GM18502 (cell line): ENCODE results near the gene AHNAK.
"Not testable (repeated sequence)": the region's sequence is repeated elsewhere in the genome, so short reads cannot be mapped to it uniquely, and the experiment has no call there.

Source experiments
- ATAC-seq: cut with Tn5 transposase; IDR thresholded peaks from one replicate; pipeline ENCODE4 v1.9.1; 2021; ENCODE audit warnings: mild to moderate bottlenecking; ENCODE audit not compliant: unreplicated experiment, poor library complexity

AHNAK gene

DNA sequence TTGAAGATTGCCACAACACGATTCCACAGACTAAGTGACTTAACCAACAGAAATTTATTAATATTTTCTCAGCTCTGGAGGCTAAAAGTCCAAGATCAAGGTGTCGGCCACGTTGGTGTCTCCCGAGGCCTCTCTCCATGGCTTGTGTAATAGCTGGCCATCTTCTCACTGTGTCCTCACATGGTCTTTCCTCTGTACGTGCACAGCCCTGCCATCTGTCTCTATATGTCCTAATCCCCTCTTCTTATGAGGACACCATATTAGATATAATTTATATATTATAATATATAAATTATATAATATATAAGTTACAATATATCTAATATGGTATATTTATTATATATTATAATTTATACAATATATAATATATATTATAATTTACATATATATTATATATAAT lies 152.9 kb downstream of the AHNAK start:
- ATAC-seq: no peak

DNA sequence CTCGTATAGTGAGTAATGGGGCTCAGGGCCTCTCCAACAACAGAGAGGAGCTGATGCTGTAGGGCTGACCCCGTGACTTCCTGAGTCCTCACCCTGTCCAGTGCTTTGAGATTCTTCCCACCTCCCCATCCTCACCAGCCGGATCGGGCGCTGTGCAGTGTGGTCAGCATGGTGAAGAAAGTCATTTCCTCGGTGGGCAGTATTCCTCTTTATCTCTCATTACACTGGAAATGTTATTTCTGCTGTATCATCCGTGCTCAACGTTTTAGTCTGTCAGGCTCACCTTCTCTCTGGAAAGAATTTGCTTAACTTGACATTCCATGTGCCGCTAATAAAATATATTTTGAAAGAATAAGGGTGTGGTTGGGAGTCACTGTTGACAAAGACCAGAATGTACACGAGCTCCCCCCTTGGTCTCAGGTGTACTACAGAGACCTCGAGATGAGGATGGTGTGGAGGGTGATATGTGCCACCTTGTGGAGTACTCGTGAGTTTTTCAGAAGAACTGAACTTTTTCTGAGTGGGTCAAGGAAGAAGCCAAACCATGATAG lies 153.5 kb downstream of the AHNAK start:
- ATAC-seq: no peak

DNA sequence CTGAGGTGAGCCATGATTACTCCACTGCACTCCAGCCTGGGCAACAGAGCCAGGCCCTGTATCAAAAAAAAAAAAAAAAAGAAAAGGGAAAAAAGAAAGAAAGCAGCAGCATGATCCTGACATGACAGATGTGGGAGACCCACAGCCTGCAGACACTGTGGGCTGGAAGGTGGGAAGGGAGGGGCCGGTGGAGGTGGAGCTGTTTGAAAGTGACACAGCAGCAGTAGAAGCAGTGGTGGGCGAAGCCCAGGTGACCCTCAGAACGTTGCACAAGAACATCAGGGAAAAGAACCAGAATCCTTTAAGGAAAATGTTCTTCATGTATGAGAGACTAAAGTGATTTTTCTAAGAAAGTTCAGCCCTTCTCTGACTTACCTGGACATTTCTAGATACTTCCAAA lies 154.1 kb downstream of the AHNAK start:
- no peak for ATAC-seq

DNA sequence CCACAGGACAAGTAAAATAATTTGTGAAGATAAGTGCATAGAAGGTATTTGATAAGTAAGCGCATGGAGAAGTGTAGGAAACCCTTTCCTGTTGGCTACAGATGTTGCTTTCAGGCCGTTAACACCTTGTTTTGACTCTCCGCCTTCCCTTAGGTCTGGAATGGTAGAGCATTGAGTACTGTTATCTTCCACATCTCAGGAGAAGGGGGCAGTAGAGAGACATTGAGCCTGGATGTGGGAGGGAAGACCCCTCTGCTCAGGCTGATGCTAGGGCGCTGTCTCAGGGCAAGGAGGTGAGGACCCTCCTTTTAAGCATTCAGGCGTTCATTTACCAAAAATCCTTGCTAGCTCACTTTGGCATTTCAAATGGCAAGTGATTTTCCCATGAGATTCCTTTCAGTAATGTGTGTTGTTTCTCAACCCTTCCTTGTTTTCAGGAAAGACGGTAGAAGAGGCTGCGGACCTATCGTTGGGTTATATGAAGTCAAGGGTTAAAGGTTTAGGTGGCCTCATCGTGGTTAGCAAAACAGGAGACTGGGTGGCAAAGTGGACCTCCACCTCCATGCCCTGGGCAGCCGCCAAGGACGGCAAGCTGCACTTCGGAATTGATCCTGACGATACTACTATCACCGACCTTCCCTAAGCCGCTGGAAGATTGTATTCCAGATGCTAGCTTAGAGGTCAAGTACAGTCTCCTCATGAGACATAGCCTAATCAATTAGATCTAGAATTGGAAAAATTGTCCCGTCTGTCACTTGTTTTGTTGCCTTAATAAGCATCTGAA lies 154.8 kb downstream of the AHNAK start:
- ATAC-seq: no peak

DNA sequence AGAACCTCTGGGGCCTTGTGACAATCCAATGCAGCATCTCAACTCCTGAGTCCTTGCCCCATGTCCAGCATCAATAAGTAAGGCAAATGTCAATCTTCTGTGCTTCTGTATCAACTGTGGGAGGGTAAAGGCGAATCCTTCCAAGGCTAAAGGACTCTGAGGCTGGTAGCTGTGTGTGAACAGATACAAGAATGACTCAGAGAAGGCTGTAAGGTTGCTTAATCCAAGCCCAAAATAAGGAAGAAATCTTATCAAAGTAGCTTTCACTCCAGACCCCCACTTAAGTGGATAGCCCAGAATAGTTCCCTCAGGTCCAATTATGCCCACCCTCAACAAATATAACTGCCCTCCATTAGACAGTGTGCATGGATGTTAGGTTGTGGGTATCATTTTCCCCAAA lies 155.9 kb downstream of the AHNAK start:
- ATAC-seq: no peak

DNA sequence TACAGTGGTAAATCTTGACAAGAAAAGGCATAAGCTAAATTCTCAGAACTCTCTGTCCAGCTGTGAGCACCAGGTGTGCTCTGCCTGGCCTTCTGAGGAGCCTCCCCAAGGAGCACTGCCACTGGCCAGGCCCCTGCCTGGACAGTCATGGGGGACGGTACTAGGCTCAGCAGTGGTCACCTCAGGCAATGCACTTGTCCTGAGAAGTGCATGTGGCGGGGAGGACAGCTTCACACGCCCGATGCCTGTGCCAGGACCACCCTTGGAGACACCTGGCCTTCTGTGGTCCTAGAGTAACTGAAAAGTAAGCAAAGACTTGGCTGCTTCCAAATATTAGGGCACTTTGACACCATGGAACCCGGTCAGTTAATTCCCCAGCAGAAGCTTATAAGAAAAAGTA lies 156.4 kb downstream of the AHNAK start:
- ATAC-seq: no peak

DNA sequence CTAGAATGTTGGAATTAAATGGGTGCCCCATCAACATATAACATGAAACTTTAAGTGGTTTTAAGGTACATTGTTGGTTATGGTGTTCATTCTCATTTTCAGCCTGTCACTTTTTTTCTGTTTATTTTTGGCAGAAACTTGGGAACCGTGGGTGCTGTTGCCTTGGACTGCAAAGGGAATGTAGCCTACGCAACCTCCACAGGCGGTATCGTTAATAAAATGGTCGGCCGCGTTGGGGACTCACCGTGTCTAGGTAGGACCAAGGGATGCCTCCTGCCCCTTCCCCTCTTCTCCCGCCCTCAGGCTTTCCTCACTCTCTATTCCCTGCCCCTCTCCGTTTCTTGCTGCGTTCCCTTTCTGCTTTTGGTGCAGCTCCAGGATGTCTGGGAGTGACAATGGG lies 157.6 kb downstream of the AHNAK start:
- no peak for ATAC-seq

DNA sequence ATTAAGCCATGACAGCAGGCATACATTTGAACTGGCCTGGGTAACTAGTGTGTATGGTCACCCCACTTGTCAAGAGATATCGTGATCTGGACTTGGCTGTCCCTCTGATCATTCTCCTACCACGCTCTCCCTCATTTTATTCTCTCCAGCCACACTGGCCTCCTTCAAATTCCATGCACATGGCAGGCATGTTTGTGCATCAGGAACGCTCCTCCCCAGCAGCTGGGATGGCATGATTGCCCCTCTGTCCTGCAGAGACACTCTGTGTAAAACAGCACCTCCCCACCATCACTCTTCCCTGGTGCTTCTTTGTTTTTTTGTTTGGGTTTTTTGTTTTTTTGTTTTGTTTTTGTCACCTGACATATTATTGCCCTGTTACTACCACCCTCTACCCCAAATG lies 159.2 kb downstream of the AHNAK start:
- no peak for ATAC-seq

DNA sequence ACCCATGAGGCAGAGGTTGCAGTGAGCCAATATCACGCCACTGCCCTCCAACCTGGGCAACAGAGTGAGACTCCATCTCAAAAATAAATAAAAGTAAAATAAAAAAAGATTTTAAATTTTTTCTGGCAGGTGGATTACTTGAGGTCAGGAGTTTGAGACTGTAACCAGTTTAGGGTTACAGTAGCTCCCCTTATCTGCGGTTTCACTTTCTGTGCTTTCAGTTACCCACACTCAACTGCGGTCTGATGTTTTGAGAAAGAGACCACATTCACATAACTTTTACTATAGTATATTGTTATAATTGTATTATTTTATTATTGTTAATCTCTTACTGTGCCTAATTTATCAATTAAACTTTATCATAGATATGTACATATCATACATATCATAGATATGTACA lies 160.5 kb downstream of the AHNAK start:
- ATAC-seq: not testable (repeated sequence)

DNA sequence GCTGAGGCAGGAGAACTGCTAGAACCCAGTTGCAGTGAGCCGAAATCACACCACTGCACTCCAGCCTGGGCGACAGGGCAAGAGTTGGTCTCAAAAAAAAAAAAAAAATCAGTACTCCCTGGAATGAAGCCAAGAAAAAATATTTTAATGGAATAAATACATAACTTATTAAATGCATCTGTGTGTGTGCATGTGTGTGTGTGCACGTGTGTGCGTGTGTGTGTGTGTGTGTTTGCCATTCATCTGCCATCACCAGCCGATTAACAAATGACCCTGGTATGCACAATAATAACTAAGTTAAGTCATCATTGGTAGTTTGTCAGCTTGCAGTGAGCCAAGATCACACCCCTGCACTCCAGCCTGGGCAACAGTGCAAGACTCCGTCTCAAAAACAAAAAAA lies 162.8 kb downstream of the AHNAK start:
- no peak for ATAC-seq
